A673 (cell line): ENCODE measurements around the gene GRIA1. TPM values are rescaled to one million over a fixed set of nuclear protein-coding genes. Genes with fewer than 3 reads are reported as not detected.
A peak's percentile ranks its signal among the peaks of the same experiment; 100 is the strongest.

Source experiments
- BruUV-seq: library from RNA; stranded (reverse); fragments of 400-500 nt; replicated peaks from 2 replicates; lab custom pipeline; 2021; lab: Mats Ljungman, UMichigan
- CTCF ChIA-PET: fragments of 300-600 bp; sonication (Branson Sonifier 250); formaldehyde crosslinking; loops from one replicate; lab custom pipeline; 2022; ENCODE audit warnings: antibody characterized with exemption; lab: Charles Lee
- POLR2A ChIA-PET: fragments of 300-600 bp; sonication (Branson Sonifier 250); formaldehyde crosslinking; loops from one replicate; lab custom pipeline; 2022; ENCODE audit warnings: antibody characterized with exemption; ENCODE audit not compliant: low non-redundant PET; lab: Charles Lee
- DNase-seq: peaks from one replicate; pipeline ENCODE4 v3.0.0-alpha.2; 2015; ENCODE audit warnings: low spot score
- H3K27ac ChIP-seq: fragments of 200-600 bp; sonication (generic); 2 replicates; pipeline ENCODE4 v1.5.1; 2016; ENCODE audit warnings: mixed run types, low read depth, mild to moderate bottlenecking, mixed read lengths, antibody characterized with exemption, low read length; ENCODE audit not compliant: poor library complexity, severe bottlenecking
- H3K27me3 ChIP-seq: fragments of 200-600 bp; sonication (generic); replicated peaks from 2 replicates; pipeline ENCODE4 v1.6.1; 2017; ENCODE audit warnings: mixed run types, low read depth, mild to moderate bottlenecking, mixed read lengths, antibody characterized with exemption, low read length; ENCODE audit not compliant: insufficient read depth, poor library complexity
- H3K36me3 ChIP-seq: fragments of 200-600 bp; sonication (generic); 2 replicates; pipeline ENCODE4 v1.6.1; 2016; ENCODE audit warnings: mixed run types, mild to moderate bottlenecking, mixed read lengths, antibody characterized with exemption, low read length; ENCODE audit not compliant: insufficient read depth, poor library complexity, severe bottlenecking
- H3K4me1 ChIP-seq: fragments of 200-600 bp; sonication (generic); 2 replicates; pipeline ENCODE4 v1.6.1; 2017; ENCODE audit warnings: mixed run types, mild to moderate bottlenecking, mixed read lengths, antibody characterized with exemption, low read length; ENCODE audit not compliant: insufficient read depth, poor library complexity, severe bottlenecking
- H3K4me3 ChIP-seq: fragments of 200-600 bp; sonication (generic); 2 replicates; pipeline ENCODE4 v1.5.1; 2016; ENCODE audit warnings: low read depth, mixed run types, mild to moderate bottlenecking, mixed read lengths, low read length; ENCODE audit not compliant: poor library complexity, severe bottlenecking
- H3K9me3 ChIP-seq: fragments of 200-600 bp; sonication (generic); 2 replicates; pipeline ENCODE4 v1.6.1; 2016; ENCODE audit warnings: mixed run types, low read depth, mild to moderate bottlenecking, mixed read lengths, antibody characterized with exemption, low read length; ENCODE audit not compliant: poor library complexity, severe bottlenecking
- CTCF ChIP-seq: fragments of 300-800, 200-600 bp; sonication (generic); conservative IDR thresholded peaks from 2 replicates; pipeline ENCODE4 v1.5.1; 2017; ENCODE audit warnings: low read depth, mild to moderate bottlenecking, antibody characterized with exemption, low read length, moderate library complexity, mixed read lengths
- EZH2 ChIP-seq: fragments of 200-600 bp; sonication (generic); IDR thresholded peaks from 2 replicates; pipeline ENCODE4 v1.6.1; 2017; ENCODE audit warnings: borderline replicate concordance, low read depth, mild to moderate bottlenecking, mixed read lengths, antibody characterized with exemption, low read length; ENCODE audit not compliant: poor library complexity, severe bottlenecking
- intact Hi-C: fragments of 100-400 bp; cut with micrococcal nuclease; formaldehyde crosslinking; loops from one replicate; pipeline ENCODE4 v1.10.0; 2022; ENCODE audit not compliant: unreplicated experiment
- total RNA-seq: library from RNA; stranded (reverse); gene quantifications from 2 replicates; pipeline ENCODE4 v1.2.3, GENCODE V29; 2021

Gene GRIA1
- total RNA-seq, 1 experiment from 2014 or later = 0.69 TPM

- Histone ChIP-seq H3K27ac (no peak overlapping the region), H3K4me1 (no peaks in the 10 kb centered on the region), H3K36me3 (no peaks in the 10 kb centered on the region), H3K4me3 (no peak overlapping the region), H3K27me3 (peaks cover 17% of the 10 kb centered on the region), H3K9me3 (no peaks in the 10 kb centered on the region)
- DNase-seq = no peak
- TF ChIP-seq CTCF = no peak
- no peak for TF ChIP-seq EZH2
- ChIA-PET CTCF (no interaction called here), POLR2A (no interaction called here)
- intact Hi-C loops = no loop called here
- no TSS peak for BruUV-seq
Measured at GRCh38 chr5:153823036-153823435, 332.6 kb downstream of the GRIA1 start.

- no peak overlapping the region for H3K4me3 ChIP-seq
Measured at GRCh38 chr5:153824909-153825308, 334.4 kb downstream of the GRIA1 start.

DNA sequence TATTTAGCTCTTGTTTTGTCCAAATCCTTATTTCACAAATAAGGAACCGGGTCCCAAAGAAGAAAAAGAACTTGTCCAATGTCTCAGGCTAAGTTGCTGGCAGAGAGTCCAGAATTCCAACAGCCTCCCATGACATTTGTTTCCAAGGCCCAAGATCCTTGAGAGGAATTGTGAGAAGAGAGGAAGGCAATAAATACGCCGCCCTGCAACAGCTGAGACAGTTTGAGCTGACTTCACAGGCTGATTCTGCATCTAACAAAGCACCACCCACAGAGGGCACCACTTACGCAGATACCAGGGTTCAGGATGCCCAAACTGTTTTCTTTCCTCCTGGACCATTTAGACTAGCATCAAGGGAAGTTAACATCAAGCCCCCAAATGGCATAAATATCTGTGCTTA is 336.9 kb downstream of the GRIA1 start:
- no peak overlapping the region for H3K4me3 ChIP-seq
- H3K36me3 ChIP-seq = no peaks in the 10 kb centered on the region
- H3K9me3 ChIP-seq = no peaks in the 10 kb centered on the region
- no peak overlapping the region for H3K27ac ChIP-seq
- peaks cover 10% of the 10 kb centered on the region for H3K27me3 ChIP-seq
- POLR2A ChIA-PET = no interaction called here
- H3K4me1 ChIP-seq = no peaks in the 10 kb centered on the region
- DNase-seq = no peak
- intact Hi-C loops = no loop called here
- CTCF ChIA-PET = no interaction called here
- TF ChIP-seq CTCF (0 out of 2 replicates have a peak, but pooled peaks have one; percentile 20), EZH2 (no peak)
- no TSS peak for BruUV-seq

More at GRCh38 chr5:153824909-153825308, 334.4 kb downstream of the GRIA1 start:
- TF ChIP-seq EZH2 (no peak), CTCF (no peak)
- Histone ChIP-seq H3K9me3 (no peaks in the 10 kb centered on the region), H3K36me3 (no peaks in the 10 kb centered on the region), H3K27me3 (peaks cover 17% of the 10 kb centered on the region), H3K4me1 (no peaks in the 10 kb centered on the region), H3K27ac (no peak overlapping the region)
- POLR2A ChIA-PET = no interaction called here
- CTCF ChIA-PET = no interaction called here
- no peak for DNase-seq
- intact Hi-C loops = no loop called here
- no TSS peak for BruUV-seq
